ENCODE results near the gene UGGT1. TPM values are rescaled to one million over a fixed set of nuclear protein-coding genes. Genes with fewer than 3 reads are reported as not detected.

Gene UGGT1
- total and polyA plus RNA-seq, 2 donors (not counting 3 experiments of a cell fraction or from before 2014, with no cell fraction given) = 27.6 to 83.2 TPM

DNA sequence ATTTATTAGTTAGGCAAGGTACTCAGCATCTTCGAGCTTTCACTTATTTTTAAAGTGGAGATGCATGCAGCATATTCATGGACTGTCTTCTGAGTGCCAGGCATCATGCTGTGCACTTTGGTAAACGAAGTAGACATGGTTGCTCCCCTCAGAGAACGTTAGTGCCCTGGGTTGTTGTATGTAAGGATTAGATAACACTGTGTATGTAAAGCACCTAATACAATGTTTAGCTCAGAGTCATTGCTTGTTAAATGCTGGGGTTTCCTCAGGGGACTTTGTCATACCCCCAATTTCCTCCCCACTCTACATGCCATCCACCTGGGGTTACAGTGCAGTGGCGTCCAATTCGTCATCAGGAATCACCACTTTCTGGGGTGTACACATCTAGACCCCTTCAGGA, 2.8 kb downstream of the UGGT1 start:
- no peak overlapping the region for H3K4me2 ChIP-seq (ENCODE audit: insufficient read depth, low read length)
- intact Hi-C loops (cut with micrococcal nuclease) = loop anchor here (10.0 kb wide), 1 partner anchor 209 kb away; the partner anchor contains the start of gene AMMECR1L
- POLR2A ChIA-PET = no interaction called here
- no peaks in the 10 kb centered on the region for H4K20me1 ChIP-seq (replicated peaks; ENCODE audit: control insufficient read depth, extremely low read depth, insufficient read depth, low read length)
- BruUV-seq (replicated peaks) = no TSS peak
- H3K27ac ChIP-seq (ENCODE audit: insufficient read depth, low read depth, low read length) = no peak overlapping the region
- H3K9me1 ChIP-seq (replicated peaks; ENCODE audit: control insufficient read depth, extremely low read depth, insufficient read depth, low read length) = no peaks in the 10 kb centered on the region
- no peaks in the 10 kb centered on the region for H3K9me3 ChIP-seq (replicated peaks; ENCODE audit: control insufficient read depth, insufficient read depth, low read length)
- peaks cover under 1 to 3% of the 10 kb centered on the region in 2 experiments for H3K36me3 ChIP-seq (ENCODE audit: control insufficient read depth in 2 of 2, extremely low read depth in 1 of 2, insufficient read depth in 2 of 2, low read length in 2 of 2)
- no peak overlapping the region for H3K4me3 ChIP-seq (replicated peaks in 1 of 3; ENCODE audit: insufficient read depth in 1 of 3, low read depth in 1 of 3, low read length in 3 of 3)
- H3K79me2 ChIP-seq (ENCODE audit: control insufficient read depth, insufficient read depth, low read length) = peaks cover 68% of the 10 kb centered on the region
- no peaks in the 10 kb centered on the region for H3K27me3 ChIP-seq (ENCODE audit: control insufficient read depth in 2 of 2, insufficient read depth in 2 of 2, low read length in 2 of 2)
- TF ChIP-seq POLR2A (IDR thresholded peaks at IDR 0.05; ENCODE audit: low read depth, low read length) = no peak
- no peak for TF ChIP-seq FOS (IDR thresholded peaks at IDR 0.05; ENCODE audit: borderline replicate concordance, insufficient read depth, low read length)
- TF ChIP-seq EZH2 (IDR thresholded peaks at IDR 0.05; ENCODE audit: borderline replicate concordance, low read depth, low read length, severe bottlenecking) = no peak
- TF ChIP-seq GATA2 (IDR thresholded peaks at IDR 0.05; ENCODE audit: insufficient read depth, insufficient read length, low read depth, low read length) = no peak
- no peak for TF ChIP-seq MYC (IDR thresholded peaks at IDR 0.05; ENCODE audit: low read depth, low read length)
- no peak for TF ChIP-seq JUN (IDR thresholded peaks at IDR 0.05; ENCODE audit: borderline replicate concordance, insufficient read depth, insufficient read length, low read depth)
- TF ChIP-seq POLR2AphosphoS5 (IDR thresholded peaks at IDR 0.05; ENCODE audit: insufficient read depth, low read depth, low read length) = no peak
- TF ChIP-seq, protein P1, sequence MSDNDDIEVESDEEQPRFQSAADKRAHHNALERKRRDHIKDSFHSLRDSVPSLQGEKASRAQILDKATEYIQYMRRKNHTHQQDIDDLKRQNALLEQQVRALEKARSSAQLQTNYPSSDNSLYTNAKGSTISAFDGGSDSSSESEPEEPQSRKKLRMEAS (IDR thresholded peaks at IDR 0.05; ENCODE audit: insufficient read depth, insufficient read length) = no peak
- TF ChIP-seq, protein P2, sequence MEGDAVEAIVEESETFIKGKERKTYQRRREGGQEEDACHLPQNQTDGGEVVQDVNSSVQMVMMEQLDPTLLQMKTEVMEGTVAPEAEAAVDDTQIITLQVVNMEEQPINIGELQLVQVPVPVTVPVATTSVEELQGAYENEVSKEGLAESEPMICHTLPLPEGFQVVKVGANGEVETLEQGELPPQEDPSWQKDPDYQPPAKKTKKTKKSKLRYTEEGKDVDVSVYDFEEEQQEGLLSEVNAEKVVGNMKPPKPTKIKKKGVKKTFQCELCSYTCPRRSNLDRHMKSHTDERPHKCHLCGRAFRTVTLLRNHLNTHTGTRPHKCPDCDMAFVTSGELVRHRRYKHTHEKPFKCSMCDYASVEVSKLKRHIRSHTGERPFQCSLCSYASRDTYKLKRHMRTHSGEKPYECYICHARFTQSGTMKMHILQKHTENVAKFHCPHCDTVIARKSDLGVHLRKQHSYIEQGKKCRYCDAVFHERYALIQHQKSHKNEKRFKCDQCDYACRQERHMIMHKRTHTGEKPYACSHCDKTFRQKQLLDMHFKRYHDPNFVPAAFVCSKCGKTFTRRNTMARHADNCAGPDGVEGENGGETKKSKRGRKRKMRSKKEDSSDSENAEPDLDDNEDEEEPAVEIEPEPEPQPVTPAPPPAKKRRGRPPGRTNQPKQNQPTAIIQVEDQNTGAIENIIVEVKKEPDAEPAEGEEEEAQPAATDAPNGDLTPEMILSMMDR (IDR thresholded peaks at IDR 0.05; ENCODE audit: extremely low read depth in 1 of 2, insufficient read depth in 1 of 2, low read depth in 1 of 2, low read length in 2 of 2) = no peak
- peaks cover 5% of the 10 kb centered on the region for H3K4me1 ChIP-seq (ENCODE audit: control insufficient read depth, extremely low read depth, insufficient read depth, low read length)
- H3K9ac ChIP-seq (replicated peaks; ENCODE audit: extremely low read depth, insufficient read depth, low read length) = no peak overlapping the region
- CTCF ChIA-PET = interaction anchor here (3.4 kb wide), 1 partner anchor 19 kb away, joined by 10 read pairs; no protein-coding TSS in a partner anchor
- FAIRE-seq (no peak), DNase-seq (ENCODE audit: low read depth, low spot score) (no peak)
- dilution Hi-C loops (cut with MboI; ENCODE audit: extremely low pct_ligation_motif_present, low sequenced_read_pairs) = no loop called here
- no peak overlapping the region for H2AFZ ChIP-seq (ENCODE audit: low read depth, low read length)

Measured in endothelial cell of umbilical vein (primary cell).